Hematopoietic multipotent progenitor cell treated with erythropoietin and hydrocortisone succinate and interleukin-3 and kit ligand, for 17 days (in vitro differentiated cells): ENCODE measurements around the gene PPOX.

ENCODE experiments used
- DNase-seq: peaks from one replicate; pipeline ENCODE4 v3.0.0-alpha.2; 2015; ENCODE audit warnings: low spot score

The PPOX gene

DNA sequence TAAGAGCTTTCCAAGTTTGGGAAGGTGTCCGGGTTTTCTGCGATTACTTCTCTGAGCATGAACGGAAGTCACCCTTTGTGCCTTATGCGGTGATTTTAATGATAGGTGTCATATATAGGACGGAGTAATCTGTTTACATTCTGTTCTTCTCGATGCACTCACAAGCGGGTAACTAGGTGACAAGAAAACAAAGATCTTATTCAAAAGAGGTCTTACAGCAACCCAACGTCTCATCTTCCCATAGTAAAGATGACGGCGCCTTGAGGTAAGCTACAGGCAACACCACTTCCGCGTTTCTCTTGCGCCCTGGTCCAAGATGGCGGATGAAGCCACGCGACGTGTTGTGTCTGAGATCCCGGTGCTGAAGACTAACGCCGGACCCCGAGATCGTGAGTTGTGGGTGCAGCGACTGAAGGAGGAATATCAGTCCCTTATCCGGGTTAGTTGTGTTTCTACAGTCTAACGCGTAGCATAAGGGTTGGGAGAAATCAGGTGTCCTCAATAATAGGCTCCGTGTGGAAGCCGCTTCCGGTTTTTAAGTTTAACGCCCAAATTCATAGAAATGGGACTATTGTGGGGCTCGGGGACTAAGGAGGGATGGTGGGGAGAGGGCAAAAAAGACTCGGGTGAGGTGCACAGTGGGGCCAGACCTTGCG is 12.4 kb upstream of the PPOX start, which contains the start of gene UFC1:
Gene UFC1 (plus strand): TSS at position 297 of the 656 bp plus-strand sequence. CDS start 20 bp downstream, at position 317.
- DNase-seq = peak; percentile 91

DNA sequence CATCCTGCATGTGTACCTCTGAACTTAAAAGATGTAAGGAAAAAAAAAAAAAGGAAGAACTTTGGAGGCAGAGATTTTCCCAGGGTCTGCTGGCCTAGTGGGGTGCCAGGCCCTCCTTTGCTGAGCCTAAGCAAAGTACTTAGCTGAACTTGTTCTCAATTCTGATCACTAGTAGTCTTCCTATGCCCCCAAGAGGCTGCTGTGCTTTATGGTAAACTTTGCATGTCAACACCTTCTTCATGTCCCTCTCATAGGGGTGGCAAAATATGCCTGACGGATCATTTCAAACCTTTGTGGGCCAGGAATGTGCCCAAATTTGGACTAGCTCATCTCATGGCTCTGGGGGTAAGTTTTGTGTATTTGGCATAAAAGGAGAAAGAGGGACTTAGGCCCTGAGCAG is 8.4 kb upstream of the PPOX start:
- peak; percentile 25 for DNase-seq

DNA sequence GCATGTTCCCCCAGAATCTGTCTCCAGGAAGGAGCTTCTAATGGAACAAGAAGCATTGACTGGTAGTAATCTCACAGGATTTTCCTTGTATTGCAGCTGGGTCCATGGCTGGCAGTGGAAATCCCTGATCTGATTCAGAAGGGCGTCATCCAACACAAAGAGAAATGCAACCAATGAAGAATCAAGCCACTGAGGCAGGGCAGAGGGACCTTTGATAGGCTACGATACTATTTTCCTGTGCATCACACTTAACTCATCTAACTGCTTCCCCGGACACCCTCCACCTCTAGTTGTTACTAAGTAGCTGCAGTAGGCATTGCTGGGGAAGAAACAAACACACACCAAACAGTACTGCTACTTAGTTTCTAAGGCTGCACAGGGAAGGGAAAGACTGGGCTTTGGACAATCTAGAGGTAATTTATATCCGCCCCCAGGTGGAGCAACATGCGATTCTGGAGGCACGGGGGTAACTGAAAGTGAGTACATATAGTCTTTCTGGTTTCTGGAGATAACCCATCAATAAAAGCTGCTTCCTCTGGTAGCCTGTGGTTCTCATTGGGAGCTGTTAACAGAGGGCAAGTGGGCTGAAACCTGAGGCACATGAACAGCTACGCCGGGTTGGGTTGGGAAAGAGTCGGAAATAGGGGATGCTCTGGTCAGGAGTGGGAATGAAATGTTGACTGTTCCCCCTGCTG is 7.8 kb upstream of the PPOX start:
- DNase-seq = peak; percentile 52

DNA sequence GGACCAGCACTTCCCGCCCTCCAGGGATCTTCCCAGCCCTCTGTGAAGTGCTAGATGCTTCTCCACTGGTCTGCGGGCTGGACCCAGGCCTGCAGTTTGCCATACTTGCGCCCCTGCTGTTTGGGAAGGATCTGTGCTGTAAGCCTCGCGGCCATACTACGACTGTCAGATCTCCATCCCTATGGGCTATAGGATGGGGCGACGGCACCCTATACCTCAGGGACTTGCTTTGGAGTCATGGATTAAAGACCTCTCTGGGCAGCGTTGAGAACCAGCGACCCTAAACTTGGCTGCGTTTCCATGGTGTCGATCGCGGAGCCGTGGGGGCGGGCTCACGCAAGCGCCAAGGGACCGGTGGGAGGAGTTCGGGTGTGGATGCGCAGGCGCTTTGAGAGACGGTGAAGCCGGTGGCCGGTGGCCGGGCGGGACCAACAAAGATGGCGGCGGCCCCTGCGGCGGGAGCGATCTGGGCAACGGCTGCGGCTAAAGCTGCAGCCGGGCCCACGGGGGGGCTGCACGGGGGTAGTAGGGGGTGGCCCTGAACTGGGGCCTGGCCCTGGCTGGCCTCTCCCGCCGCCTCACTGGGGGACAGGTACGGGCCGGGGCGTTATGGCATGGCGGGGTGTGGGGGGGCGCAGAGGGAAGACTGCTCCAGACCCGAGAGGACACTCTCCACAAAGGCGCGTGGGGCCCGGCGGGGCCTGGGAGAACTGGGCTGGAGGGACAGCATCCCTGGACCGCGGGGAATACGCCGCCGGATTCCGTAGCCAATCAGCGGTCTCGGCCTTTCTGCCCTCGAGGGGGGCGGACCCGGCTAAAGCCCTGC is 6.9 kb upstream of the PPOX start, which contains the start of gene USP21:
Gene USP21 (plus strand): TSS at position 414 of the 826 bp plus-strand sequence. CDS start 1,141 bp downstream, outside the sequence.
- DNase-seq = peak; percentile 97

DNA sequence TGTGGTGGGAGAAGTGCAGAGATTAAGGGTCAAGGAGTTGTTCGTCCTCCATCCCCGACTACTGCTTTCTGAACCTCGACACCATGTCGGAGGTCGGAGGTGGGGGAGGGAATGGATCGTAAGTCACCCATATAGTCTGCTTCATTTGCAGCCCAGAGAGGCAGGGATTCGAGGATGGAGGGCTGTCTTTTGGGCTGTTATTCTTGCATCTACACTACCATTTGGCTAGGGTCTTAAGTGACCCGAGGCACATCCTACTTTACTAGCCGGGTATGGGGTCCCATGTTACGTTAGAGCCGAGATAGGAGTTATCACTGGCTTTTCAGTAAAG is 6.3 kb upstream of the PPOX start:
- DNase-seq = peak; percentile 52

DNA sequence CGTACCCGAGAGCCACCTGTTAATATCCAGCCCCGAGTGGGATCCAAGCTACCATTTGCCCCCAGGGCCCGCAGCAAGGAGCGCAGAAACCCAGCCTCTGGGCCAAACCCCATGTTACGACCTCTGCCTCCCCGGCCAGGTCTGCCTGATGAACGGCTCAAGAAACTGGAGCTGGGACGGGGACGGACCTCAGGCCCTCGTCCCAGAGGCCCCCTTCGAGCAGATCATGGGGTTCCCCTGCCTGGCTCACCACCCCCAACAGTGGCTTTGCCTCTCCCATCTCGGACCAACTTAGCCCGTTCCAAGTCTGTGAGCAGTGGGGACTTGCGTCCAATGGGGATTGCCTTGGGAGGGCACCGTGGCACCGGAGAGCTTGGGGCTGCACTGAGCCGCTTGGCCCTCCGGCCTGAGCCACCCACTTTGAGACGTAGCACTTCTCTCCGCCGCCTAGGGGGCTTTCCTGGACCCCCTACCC is 5.5 kb upstream of the PPOX start:
- DNase-seq = no peak

DNA sequence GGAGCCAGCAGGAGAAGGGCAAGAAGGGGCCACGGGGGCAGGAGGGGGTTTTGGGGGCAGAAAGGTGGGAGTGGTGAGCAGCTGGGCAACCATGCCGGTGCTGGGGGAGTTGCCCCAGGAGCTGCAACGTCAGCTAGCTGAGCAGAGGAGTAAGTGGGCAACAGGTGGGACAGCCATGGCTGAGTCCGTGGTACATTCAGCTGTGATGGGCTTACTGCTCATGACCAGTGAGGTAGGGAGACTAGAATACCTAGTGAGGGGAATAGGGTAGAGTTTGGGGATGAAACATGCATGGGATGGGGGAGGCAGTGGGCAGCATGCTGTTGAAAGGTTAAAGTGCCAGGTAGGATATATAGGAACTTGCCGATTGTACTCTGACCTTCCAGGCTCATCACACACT is 4.6 kb upstream of the PPOX start:
- no peak for DNase-seq

DNA sequence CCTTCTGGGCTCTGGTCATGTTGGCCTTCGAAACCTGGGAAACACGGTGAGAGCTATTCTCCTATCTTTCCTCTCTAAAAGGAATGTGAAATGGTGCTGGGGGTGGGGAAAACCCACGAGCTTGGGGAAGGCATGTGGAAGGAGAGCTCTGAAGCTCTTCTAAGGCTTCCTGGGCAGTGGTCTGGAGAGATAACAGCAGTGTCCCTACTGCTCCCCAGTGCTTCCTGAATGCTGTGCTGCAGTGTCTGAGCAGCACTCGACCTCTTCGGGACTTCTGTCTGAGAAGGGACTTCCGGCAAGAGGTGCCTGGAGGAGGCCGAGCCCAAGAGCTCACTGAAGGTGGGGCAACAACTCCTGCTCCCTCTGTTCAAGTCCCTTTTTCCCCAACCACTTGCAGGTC is 4.2 kb upstream of the PPOX start:
- DNase-seq = no peak

DNA sequence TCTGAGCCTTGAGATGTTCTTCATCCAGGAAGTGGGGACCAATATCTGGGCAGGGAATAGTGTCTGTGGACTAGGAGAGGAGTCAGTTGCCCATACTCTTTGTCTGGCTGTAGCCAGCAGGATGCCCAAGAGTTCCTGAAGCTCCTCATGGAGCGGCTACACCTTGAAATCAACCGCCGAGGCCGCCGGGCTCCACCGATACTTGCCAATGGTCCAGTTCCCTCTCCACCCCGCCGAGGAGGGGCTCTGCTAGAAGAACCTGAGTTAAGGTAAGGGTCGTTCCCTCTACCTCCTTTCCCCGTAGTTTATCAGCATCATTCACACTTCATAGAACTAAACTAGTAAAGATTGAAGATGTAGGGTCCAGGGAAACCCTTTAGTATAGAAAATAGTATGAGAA is 3.4 kb upstream of the PPOX start:
- DNase-seq = no peak

DNA sequence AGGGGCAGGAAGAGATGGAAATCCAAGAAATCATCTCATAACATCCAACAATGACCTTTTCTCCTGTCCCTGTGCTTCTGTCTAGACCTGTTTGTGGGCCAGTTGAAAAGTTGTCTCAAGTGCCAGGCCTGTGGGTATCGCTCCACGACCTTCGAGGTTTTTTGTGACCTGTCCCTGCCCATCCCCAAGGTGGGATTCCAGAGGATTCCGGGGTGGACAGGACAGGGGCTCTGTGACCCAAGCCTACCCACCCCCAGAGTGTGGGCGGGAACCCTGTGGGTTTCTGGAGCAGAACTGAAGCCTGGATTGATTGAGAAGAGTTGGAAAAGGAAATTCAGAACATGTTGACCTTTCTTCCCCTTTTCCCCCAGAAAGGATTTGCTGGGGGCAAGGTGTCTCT is 2.4 kb upstream of the PPOX start:
- peak; percentile 6 for DNase-seq

DNA sequence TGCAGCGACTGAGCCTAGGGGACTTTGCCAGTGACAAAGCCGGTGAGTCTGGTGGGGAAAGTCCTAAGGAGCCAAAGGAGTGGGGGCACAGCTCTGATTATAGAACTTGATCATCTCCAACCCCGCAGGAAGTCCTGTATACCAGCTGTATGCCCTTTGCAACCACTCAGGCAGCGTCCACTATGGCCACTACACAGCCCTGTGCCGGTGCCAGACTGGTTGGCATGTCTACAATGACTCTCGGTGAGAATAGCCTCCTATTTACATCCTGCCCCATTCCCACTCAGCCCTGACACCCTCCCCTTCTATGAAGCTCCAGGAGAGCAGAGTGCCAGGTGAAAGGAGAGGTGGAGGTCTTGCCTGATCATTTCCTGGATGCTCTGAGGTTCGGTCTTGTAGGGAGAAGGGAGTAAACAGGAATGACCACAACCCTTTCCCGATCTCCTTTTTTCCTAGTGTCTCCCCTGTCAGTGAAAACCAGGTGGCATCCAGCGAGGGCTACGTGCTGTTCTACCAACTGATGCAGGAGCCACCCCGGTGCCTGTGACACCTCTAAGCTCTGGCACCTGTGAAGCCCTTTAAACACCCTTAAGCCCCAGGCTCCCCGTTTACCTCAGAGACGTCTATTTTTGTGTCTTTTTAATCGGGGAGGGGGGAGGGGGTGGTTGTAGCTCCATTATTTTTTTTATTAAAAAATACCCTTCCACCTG is 1.2 kb upstream of the PPOX start:
- DNase-seq = peak; percentile 73

DNA sequence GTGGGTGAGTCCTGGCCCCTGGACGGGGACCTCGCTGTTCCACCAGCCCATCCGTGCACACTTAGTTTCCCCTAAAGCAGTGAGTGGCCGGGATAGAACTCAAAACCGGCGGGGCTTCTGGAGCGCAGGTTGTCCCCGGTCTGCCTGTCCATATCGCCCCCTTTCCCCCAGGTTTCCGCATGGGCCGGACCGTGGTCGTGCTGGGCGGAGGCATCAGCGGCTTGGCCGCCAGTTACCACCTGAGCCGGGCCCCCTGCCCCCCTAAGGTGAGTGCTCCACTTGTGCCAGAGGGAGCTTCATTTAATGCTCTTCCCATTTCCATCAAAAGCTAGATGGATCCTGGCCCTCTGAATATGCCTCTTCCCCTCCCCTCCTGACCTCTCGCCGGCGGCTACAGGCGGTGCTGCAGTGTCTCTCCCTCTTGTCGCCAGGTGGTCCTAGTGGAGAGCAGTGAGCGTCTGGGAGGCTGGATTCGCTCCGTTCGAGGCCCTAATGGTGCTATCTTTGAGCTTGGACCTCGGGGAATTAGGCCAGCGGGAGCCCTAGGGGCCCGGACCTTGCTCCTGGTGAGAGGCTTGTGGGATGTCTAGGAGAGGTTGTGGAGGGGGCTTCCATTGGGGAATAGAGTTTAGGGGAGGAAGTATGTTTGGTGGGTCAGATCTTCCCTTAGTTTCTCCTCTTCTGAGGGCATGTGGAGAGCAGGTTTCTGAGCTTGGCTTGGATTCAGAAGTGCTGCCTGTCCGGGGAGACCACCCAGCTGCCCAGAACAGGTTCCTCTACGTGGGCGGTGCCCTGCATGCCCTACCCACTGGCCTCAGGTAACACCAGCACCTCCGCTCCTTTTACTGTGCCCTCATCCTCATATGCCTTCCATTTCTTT is 683 bp downstream of the PPOX start:
- DNase-seq = peak; percentile 77

DNA sequence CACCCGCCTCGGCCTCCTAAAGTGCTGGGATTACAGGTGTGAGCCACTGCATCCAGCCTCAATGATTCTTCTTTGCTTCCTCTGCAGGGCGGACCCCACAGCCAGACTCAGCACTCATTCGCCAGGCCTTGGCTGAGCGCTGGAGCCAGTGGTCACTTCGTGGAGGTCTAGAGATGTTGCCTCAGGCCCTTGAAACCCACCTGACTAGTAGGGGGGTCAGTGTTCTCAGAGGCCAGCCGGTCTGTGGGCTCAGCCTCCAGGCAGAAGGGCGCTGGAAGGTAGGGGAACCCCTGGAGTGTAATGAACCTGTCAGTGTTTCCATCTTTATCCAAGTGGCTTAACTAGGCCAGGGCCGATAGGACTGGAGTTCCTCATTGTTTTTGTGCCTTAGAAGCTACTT is 2.7 kb downstream of the PPOX start:
- no peak for DNase-seq

DNA sequence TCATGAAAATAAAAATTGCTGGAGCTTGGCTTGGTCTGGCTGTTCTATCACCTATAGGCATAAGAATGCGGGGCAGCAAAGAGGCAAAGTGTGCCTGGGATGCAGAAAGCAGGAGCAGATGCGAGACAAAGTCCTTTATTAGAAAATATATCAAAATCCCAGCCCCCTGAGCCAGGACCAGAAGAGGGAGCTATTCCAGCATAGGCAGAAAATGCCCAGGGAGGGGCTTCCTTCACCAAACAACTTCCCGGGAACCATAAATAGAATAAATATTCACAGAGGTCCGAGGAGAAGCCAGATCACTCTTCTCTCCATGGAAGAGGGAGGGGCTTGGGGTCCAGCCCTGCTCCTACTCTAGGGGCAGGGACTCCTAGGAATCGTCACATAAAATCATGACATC is 5.0 kb downstream of the PPOX start:
- DNase-seq = peak; percentile 19

DNA sequence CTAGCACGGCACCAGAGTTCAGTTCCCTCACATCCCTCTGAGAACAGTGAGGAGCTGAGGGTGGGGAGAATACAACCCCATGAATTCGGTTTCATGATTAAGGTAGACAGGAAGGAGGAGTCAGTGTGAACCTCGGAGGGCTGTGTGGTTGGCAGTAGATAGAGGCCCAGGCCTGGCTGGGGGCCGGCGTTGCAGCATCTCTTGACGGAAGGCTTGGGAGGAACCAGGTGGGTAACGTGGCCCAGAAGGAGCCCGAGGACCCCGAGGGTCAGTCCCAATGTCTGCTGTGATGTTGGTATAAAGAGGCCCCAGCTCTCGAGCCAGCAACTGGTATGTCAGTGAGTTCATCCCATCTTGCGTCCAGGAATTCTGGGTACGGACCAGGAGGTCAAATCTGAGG is 5.5 kb downstream of the PPOX start:
- DNase-seq = no peak

DNA sequence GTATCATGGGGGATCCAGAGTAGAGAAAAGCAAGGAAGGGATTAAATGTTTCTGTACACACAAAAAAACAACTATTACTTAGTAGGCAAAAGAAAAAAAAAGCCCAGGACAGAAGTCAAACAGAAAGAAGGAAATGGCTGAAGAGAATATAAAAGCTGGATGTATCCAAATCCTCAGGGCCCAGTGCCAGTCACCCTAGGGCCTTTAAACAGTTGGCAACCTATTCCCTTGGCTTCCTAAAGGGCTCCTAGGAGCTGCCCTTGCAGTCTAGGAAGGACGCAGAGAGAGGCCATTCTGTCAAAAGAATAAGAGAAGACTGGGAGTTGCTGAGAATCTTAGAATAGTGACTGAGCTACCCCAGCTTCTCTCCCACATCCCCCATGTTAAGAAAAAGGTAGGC is 6.1 kb downstream of the PPOX start:
- DNase-seq = peak; percentile 15

DNA sequence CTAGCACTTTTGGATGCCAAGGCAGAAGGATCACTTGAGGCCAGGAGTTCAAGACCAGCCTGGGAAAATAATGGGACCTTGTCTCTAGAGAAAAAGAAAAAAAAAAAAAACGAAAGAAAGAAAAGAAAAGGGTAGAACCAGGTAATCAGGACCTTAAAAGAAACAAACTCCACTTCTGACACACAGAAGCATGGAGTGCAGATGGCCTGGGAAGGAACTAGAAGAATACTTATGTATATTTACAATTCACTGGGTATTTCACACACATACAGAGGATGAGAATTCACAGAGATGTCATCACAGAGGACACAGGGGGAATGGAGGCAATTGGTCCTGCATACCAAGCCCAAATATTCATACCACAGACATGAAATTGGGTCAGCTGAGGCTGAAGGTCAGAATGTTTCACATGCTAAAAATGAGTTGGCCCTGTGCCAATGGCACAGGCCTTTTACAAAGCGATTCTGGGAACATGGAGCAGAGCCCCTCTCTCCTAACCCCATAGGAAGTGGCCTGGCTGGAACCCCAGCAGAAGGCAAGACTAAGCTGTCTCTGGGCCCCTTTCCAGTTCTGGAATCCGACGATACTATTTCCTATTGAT is 6.7 kb downstream of the PPOX start:
- peak; percentile 48 for DNase-seq

DNA sequence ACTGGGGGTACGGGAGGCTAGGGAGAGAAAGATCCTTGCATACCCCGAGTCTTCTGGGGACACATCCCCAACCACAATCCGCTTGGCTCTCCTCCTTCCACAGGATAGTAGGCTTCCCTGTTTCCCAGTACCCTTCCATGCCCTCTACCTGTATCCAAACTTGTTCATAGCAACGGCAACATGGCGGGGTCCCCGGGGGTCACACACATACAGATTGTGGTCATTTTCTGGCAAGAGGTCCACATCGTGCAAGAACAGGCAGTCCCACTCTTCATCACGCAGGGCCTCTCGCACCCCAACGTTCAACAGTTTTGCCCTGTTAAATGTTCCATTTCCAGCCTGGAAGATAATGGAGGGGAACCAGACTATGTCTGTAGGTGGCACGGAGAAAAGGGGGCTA is 7.5 kb downstream of the PPOX start:
- DNase-seq = no peak

DNA sequence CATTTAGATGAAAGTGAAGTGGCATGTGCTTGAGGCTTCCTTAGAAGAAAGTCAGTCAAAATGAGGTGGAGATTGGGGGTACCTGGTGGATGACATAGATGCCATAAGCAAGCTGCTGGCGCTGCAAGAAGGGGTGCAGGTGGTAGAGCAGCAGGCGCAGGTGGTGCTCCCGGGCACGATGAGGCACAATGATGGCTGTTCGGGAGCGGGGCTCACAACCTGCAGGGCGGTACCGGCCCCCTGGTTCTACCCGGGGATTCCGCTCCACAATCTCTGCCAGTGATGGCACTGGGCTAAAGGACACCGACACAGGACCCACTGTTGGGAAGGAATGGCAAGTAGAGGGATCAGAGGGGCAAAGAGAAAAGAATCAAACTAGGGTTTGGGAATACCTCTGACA is 8.7 kb downstream of the PPOX start:
- no peak for DNase-seq

DNA sequence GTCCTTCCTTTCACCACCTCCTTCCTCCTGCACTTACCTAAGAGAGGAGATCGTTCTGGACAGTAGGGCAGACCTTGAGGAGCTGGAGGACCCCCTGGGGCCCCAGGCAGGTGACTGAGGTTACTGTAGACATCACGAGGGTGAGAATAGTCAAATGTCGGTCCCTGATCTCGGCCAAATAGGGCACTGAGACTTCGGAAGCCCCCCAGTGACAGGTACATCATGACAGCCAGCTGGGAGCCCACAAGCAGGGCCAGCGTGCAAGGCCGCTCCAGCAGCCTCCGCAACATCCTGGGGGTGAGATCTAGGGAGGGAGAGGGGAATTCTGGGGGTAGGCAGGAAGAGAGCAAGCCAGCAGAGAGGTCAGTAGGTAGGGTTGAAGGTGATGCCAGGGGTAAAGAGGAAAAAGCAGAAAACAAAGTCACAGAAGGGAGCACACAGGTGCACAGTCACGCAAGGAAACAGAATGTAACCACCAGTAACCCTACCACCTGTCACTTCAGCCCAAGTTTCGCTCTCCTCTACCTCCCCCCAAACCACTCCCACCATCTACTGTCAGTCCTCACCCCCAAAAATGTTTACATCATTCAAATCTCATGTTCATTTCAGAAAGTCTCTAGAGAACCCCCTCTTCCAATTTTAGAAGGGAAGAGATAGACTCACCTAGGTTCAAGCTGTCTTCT is 9.7 kb downstream of the PPOX start:
- DNase-seq = no peak
